Lower leg skin (tissue), 3 donors: ENCODE results near the gene CCDC18.

Source experiments
- POLR2A ChIP-seq, 2 donors: fragments of 450-650 bp; IDR thresholded peaks; one replicate each; pipeline ENCODE4 v1.6.1; 2016 to 2017; ENCODE audit warnings: antibody characterized with exemption in 2 of 2, mild to moderate bottlenecking in 1 of 2, moderate library complexity in 1 of 2
- TF ChIP-seq, protein P1 (sequence below), 3 donors: fragments of 450-650 bp; IDR thresholded peaks; one replicate each; pipeline ENCODE4 v1.5.1; 2016; ENCODE audit warnings: antibody characterized with exemption in 3 of 3, mild to moderate bottlenecking in 3 of 3, moderate library complexity in 2 of 3

DNA sequence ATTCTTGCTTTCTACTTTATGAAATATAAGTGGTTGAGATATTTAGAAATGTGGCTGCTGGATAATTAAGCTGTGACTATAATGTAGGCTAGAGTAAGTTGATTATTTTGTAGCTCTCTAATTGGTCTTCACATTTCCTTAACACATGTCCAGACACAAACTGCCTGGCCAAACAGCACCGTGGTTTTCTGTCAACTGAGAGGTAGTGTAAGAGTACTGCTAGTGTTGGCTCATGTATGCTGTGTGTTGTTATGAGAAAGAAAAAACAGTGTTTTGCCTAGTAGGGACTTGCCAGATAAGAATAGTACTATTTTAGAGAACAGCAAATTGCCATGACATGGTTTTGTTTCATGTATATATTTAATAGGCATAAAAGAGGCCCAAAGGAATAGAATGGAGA lies 37.4 kb upstream of the CCDC18 start:
- TF ChIP-seq, protein P1, sequence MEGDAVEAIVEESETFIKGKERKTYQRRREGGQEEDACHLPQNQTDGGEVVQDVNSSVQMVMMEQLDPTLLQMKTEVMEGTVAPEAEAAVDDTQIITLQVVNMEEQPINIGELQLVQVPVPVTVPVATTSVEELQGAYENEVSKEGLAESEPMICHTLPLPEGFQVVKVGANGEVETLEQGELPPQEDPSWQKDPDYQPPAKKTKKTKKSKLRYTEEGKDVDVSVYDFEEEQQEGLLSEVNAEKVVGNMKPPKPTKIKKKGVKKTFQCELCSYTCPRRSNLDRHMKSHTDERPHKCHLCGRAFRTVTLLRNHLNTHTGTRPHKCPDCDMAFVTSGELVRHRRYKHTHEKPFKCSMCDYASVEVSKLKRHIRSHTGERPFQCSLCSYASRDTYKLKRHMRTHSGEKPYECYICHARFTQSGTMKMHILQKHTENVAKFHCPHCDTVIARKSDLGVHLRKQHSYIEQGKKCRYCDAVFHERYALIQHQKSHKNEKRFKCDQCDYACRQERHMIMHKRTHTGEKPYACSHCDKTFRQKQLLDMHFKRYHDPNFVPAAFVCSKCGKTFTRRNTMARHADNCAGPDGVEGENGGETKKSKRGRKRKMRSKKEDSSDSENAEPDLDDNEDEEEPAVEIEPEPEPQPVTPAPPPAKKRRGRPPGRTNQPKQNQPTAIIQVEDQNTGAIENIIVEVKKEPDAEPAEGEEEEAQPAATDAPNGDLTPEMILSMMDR (IDR thresholded peaks at IDR 0.05): no peak
- no peak for TF ChIP-seq POLR2A (IDR thresholded peaks at IDR 0.05)
